Mucosa of descending colon (tissue), 3 donors: ENCODE measurements around the gene GGNBP2. TPM values are rescaled to one million over a fixed set of nuclear protein-coding genes. Genes with fewer than 3 reads are reported as not detected.

ENCODE experiments used
- ATAC-seq: fragments of 200-7000 bp; cut with Tn5 transposase; one replicate; pipeline ENCODE4 v1.9.1; 2020; ENCODE audit warnings: mild to moderate bottlenecking, moderate library complexity
- DNase-seq, 3 donors: peaks; one replicate each; pipeline ENCODE4 v3.0.0-alpha.2; 2020
- H3K36me3 ChIP-seq: fragments of 200-600 bp; one replicate; pipeline ENCODE4 v1.8.0; 2021; ENCODE audit warnings: low read depth, mild to moderate bottlenecking
- H3K4me1 ChIP-seq: fragments of 200-600 bp; one replicate; pipeline ENCODE4 v1.8.0; 2021; ENCODE audit warnings: low read depth, mild to moderate bottlenecking
- H3K4me3 ChIP-seq: fragments of 200-600 bp; one replicate; pipeline ENCODE4 v1.8.0; 2021; ENCODE audit warnings: mild to moderate bottlenecking
- H3K9me3 ChIP-seq: fragments of 200-600 bp; one replicate; pipeline ENCODE4 v1.8.0; 2021; ENCODE audit warnings: mild to moderate bottlenecking
- intact Hi-C, 2 donors: fragments of 100-400 bp; cut with DNase I in 1 of 2; cut with micrococcal nuclease in 1 of 2; formaldehyde crosslinking; loops; one replicate each; pipeline versions ENCODE4 v1.11.0 to v1.11.1; 2022; cut with DNase I, micrococcal nuclease
- total RNA-seq, 3 donors: library from RNA; stranded (reverse); fragmentation: NEBNext Ultra II Directional in 2 of 3; extraction: Animal tissue kit (Norgen Biotek cat#: 25700) in 2 of 3; gene quantifications; one replicate each; pipeline versions ENCODE4 v1.2.1 to v1.2.4, GENCODE V29; 2021 to 2023
- TF ChIP-seq, protein P1 (sequence below): fragments of 200-600 bp; IDR thresholded peaks from one replicate; pipeline ENCODE4 v1.8.0; 2022; ENCODE audit warnings: antibody characterized with exemption, mild to moderate bottlenecking
- donor health status: DM: no; HTN: no; CAD: no; lungs with moderate emphysema.
- donor health status: DM: no; HTN: no; CAD: no.
- donor health status: DM: no; HTN: yes; CAD: no.

The GGNBP2 gene
- total RNA-seq, 3 donors from 2014 or later, result 80.4 to 93.4 (median 90.7) TPM

DNA sequence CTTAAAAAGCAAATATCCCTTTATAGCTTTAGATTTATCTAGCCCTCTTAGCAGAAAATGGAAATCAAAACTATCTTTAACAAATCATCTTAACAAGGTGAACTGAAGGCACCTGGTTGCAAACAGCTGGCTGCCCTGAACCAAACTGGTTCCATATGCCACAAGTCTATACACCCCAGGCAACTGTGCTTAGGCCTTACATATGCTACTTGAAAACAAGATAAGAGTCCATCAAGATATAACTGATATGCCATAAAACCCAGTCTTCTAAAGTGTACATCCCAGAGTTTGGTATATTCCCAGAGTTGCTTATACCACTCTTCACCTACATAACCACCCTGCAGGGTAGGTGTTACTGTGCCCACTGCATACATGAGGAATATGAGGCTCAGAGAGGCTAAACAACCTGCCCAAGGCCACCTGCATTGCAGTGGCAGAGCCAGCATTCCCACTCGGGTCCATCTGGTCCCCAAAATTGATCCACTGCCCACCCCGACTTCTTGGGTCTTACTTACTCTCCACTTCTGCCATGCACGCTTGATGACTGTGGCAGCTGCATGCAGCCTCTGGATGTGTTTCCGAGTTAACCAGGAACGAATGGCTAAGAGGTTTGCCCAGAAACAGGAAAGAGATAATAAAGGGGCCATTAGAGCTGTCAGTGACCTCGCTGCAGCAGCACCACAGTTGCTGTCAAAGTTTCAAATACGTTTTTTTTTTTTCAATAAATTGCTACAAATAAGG, 46.0 kb upstream of the GGNBP2 start:
- no peak for ATAC-seq
- H3K4me1 ChIP-seq, result no peaks in the 10 kb centered on the region
- intact Hi-C loops, result no loop called here
- H3K9me3 ChIP-seq, result no peaks in the 10 kb centered on the region
- no peak overlapping the region for H3K4me3 ChIP-seq
- TF ChIP-seq, protein P1, sequence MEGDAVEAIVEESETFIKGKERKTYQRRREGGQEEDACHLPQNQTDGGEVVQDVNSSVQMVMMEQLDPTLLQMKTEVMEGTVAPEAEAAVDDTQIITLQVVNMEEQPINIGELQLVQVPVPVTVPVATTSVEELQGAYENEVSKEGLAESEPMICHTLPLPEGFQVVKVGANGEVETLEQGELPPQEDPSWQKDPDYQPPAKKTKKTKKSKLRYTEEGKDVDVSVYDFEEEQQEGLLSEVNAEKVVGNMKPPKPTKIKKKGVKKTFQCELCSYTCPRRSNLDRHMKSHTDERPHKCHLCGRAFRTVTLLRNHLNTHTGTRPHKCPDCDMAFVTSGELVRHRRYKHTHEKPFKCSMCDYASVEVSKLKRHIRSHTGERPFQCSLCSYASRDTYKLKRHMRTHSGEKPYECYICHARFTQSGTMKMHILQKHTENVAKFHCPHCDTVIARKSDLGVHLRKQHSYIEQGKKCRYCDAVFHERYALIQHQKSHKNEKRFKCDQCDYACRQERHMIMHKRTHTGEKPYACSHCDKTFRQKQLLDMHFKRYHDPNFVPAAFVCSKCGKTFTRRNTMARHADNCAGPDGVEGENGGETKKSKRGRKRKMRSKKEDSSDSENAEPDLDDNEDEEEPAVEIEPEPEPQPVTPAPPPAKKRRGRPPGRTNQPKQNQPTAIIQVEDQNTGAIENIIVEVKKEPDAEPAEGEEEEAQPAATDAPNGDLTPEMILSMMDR, result no peak
- H3K36me3 ChIP-seq, result peaks cover 18% of the 10 kb centered on the region
- DNase-seq, result no peak

DNA sequence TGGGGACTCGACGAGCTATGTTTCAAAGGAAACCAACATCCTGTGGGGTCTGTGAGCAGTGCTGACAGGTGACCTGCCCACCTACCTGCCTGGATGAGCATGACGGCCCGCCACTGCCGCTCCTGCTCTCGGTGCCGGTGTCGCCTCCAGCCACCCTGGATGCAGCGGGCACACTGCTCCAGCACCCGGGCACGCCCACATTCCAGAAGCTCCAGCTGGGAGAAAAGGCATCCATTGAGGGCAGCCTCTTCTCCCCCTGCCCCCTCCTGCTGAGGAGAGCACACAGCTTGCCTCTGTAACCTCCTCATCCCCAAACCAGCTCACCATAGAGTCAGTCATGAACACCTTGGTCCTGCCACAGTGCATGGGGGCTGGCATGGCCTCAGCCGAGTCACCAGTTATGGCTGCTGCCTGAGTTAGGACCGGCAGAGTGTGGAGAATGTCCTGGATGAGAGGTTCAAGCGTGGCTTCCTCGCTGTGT, 43.9 kb upstream of the GGNBP2 start:
- H3K9me3 ChIP-seq, result no peaks in the 10 kb centered on the region
- ATAC-seq, result no peak
- H3K4me1 ChIP-seq, result no peaks in the 10 kb centered on the region
- intact Hi-C loops, result no loop called here
- TF ChIP-seq, protein P1, result no peak
- peaks cover 11% of the 10 kb centered on the region for H3K36me3 ChIP-seq
- no peak for DNase-seq
- H3K4me3 ChIP-seq, result no peak overlapping the region

DNA sequence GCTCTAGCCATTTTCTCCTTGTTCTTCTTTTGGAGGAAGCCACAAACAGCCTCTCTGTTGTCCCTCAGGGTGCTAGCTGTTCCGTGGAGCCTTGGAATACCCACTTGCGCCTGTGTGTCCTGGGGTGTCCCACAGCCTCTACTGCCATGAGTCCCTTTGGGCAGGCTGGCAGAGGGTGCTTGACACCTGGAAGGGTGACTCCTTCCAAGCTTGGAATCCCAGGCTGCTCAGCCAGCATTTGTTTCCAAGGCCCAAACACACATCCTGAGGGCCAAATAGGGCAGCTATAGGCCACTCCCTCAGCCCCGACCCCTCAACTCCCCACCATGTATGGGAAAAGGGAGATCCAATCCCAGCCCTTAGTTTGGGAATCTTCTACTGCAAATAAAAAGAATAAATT, 43.4 kb upstream of the GGNBP2 start:
- ATAC-seq, result no peak
- H3K4me1 ChIP-seq, result no peaks in the 10 kb centered on the region
- peaks cover 11% of the 10 kb centered on the region for H3K36me3 ChIP-seq
- no peak for DNase-seq
- no peak overlapping the region for H3K4me3 ChIP-seq
- intact Hi-C loops, result no loop called here
- TF ChIP-seq, protein P1, result no peak
- H3K9me3 ChIP-seq, result no peaks in the 10 kb centered on the region

DNA sequence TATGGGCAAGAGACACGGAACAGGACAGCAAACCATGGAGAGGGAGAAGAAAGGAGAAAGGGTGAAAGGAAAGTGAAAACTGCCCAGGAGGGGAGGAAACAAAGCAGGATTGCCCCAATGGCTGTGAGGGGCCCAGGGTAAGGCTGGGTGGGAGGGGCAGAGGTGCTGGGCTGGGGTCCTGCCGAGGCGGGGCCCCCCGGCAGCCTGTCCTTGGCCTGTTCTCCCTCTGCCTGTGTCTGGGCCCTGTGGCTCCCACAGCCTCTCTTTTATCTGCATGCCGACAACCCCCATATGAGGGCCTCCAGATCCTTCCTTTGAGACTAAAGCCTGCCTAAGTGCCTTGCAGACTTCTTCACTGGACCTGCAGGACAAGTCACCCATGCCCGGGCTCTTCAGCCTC, 42.8 kb upstream of the GGNBP2 start:
- ATAC-seq (no peak), DNase-seq (no peak)
- Histone ChIP-seq H3K4me3 (no peak overlapping the region), H3K36me3 (peaks cover 11% of the 10 kb centered on the region), H3K9me3 (no peaks in the 10 kb centered on the region), H3K4me1 (no peaks in the 10 kb centered on the region)
- TF ChIP-seq, protein P1, result no peak
- intact Hi-C loops, result no loop called here

DNA sequence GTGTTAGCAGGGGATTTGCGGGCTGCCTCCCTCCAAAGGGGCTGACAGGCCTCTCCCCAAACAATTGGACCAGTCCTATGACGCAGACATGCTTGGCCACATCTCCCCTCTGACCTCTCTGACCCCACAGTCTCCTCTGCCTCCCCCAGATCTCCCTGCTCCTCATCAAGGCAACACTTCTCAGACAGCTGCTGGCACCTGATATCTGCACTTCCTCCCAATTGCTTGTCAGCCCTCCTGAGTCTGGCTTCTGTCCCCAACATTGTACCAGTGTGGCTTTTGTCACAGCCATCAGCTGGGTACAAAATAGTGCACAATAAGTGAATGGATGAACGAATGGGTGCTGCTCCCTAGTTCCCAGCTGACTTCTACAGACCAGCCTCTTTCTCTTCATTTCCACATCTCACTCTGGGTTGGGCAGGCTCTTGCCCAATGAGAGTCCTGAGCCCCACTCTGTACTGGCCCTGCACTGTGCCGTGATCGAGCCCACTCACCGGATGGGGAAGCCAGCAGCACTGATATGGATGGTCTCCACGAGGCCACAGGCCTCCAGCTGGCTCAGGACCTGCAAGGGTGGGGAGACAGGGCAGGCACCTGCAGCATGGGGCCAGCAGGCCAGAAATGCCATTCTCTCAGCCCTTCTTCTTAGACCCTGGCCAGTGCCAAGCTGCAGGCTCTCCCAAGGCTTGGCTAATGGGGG, 41.1 kb upstream of the GGNBP2 start:
- no peaks in the 10 kb centered on the region for H3K36me3 ChIP-seq
- no peak for ATAC-seq
- TF ChIP-seq, protein P1, result no peak
- no peaks in the 10 kb centered on the region for H3K4me1 ChIP-seq
- H3K9me3 ChIP-seq, result no peaks in the 10 kb centered on the region
- H3K4me3 ChIP-seq, result no peak overlapping the region
- intact Hi-C loops, result no loop called here
- DNase-seq, result no peak
